ENCODE results near the gene VPS16. TPM values are rescaled to one million over a fixed set of nuclear protein-coding genes. Genes with fewer than 3 reads are reported as not detected.

Gene VPS16
- total RNA-seq, 1 experiment from 2014 or later: 49.9 TPM

- no peak for ATAC-seq
- H2AFZ ChIP-seq (ENCODE audit: low read length): no peak overlapping the region
- no peak overlapping the region for H3K9ac ChIP-seq (ENCODE audit: low read length)
- no TSS peak for BruUV-seq (replicated peaks)
- H3K4me1 ChIP-seq (ENCODE audit: insufficient read depth, low read length): peaks cover 20% of the 10 kb centered on the region
- H3K9me3 ChIP-seq (ENCODE audit: low read length): no peaks in the 10 kb centered on the region
- POLR2A ChIA-PET (ENCODE audit: unreplicated experiment): no interaction called here
- CTCF ChIA-PET: no interaction called here
- no peaks in the 10 kb centered on the region for H3F3A ChIP-seq (ENCODE audit: low read length, unreplicated experiment)
- H3K27ac ChIP-seq (ENCODE audit: low read length): no peak overlapping the region
- H3K9me2 ChIP-seq (replicated peaks; ENCODE audit: low read length): no peaks in the 10 kb centered on the region
- no peaks in the 10 kb centered on the region for H4K20me1 ChIP-seq (ENCODE audit: low read length)
- H3K4me2 ChIP-seq (ENCODE audit: low read length): no peak overlapping the region
- H3K4me3 ChIP-seq (ENCODE audit: low read length): no peak overlapping the region
- H3K79me2 ChIP-seq (ENCODE audit: low read length): peaks cover 26% of the 10 kb centered on the region
- intact Hi-C loops (cut with micrococcal nuclease): no loop called here
- H3K27me3 ChIP-seq (ENCODE audit: low read length): no peaks in the 10 kb centered on the region
- DNase-seq: no peak
- TF ChIP-seq CTCF (conservative IDR thresholded peaks at IDR 0.05; ENCODE audit: low read depth, low read length): no peak
- no peak for TF ChIP-seq EZH2 (IDR thresholded peaks at IDR 0.05; ENCODE audit: low read length, unreplicated experiment)
- TF ChIP-seq EZH2phosphoT487 (IDR thresholded peaks at IDR 0.05; ENCODE audit: borderline replicate concordance, low read length): no peak
- H3K36me3 ChIP-seq (ENCODE audit: low read depth, low read length): no peaks in the 10 kb centered on the region
These were observed 3.2 kb upstream of the VPS16 start for GRCh38 chr20:2837221-2837960.

GRCh38 chr20:2838170-2838797 is 2.3 kb upstream of the VPS16 start:
- no peak overlapping the region for H3K4me2 ChIP-seq (ENCODE audit: low read length)
- POLR2A ChIA-PET (ENCODE audit: unreplicated experiment): no interaction called here
- ATAC-seq: no peak
- H4K20me1 ChIP-seq (ENCODE audit: low read length): no peaks in the 10 kb centered on the region
- no peak overlapping the region for H3K9ac ChIP-seq (ENCODE audit: low read length)
- peaks cover 26% of the 10 kb centered on the region for H3K79me2 ChIP-seq (ENCODE audit: low read length)
- H2AFZ ChIP-seq (ENCODE audit: low read length): no peak overlapping the region
- H3K4me3 ChIP-seq (ENCODE audit: low read length): no peak overlapping the region
- CTCF ChIA-PET: no interaction called here
- no peaks in the 10 kb centered on the region for H3K9me3 ChIP-seq (ENCODE audit: low read length)
- H3K4me1 ChIP-seq (ENCODE audit: insufficient read depth, low read length): peaks cover 16% of the 10 kb centered on the region
- no TSS peak for BruUV-seq (replicated peaks)
- H3K27me3 ChIP-seq (ENCODE audit: low read length): no peaks in the 10 kb centered on the region
- H3K9me2 ChIP-seq (replicated peaks; ENCODE audit: low read length): no peaks in the 10 kb centered on the region
- H3K36me3 ChIP-seq (ENCODE audit: low read depth, low read length): no peaks in the 10 kb centered on the region
- H3K27ac ChIP-seq (ENCODE audit: low read length): no peak overlapping the region
- intact Hi-C loops (cut with micrococcal nuclease): no loop called here
- DNase-seq: no peak
- no peak for TF ChIP-seq CTCF (conservative IDR thresholded peaks at IDR 0.05; ENCODE audit: low read depth, low read length)
- TF ChIP-seq EZH2phosphoT487 (IDR thresholded peaks at IDR 0.05; ENCODE audit: borderline replicate concordance, low read length): no peak
- TF ChIP-seq EZH2 (IDR thresholded peaks at IDR 0.05; ENCODE audit: low read length, unreplicated experiment): no peak
- no peaks in the 10 kb centered on the region for H3F3A ChIP-seq (ENCODE audit: low read length, unreplicated experiment)

Data from PC-3 (cell line).